Measurements from ENCODE around the gene C16orf95. TPM values are rescaled to one million over a fixed set of nuclear protein-coding genes. Genes with fewer than 3 reads are reported as not detected.

Gene C16orf95
- total RNA-seq, 1 donor = 4.0 TPM

- Histone ChIP-seq H2AFZ (ENCODE audit: low read length) (no peak overlapping the region), H3K27me3 (ENCODE audit: insufficient read depth, low read length) (no peaks in the 10 kb centered on the region), H3K36me3 (ENCODE audit: insufficient read depth, low read length) (peaks cover 44% of the 10 kb centered on the region), H3K4me2 (ENCODE audit: insufficient read depth, low read length) (no peak overlapping the region), H3K4me3 (ENCODE audit: insufficient read depth, low read length) (no peak overlapping the region), H3K27ac (ENCODE audit: low read depth, low read length) (no peak overlapping the region), H4K20me1 (ENCODE audit: insufficient read depth, low read length) (peaks cover 24% of the 10 kb centered on the region), H3K4me1 (ENCODE audit: insufficient read depth, low read length) (no peaks in the 10 kb centered on the region), H3K9me3 (ENCODE audit: low read depth, low read length) (no peaks in the 10 kb centered on the region), H3K79me2 (ENCODE audit: insufficient read depth, low read length) (no peaks in the 10 kb centered on the region)
- no peak for TF ChIP-seq CTCF (IDR thresholded peaks at IDR 0.05; ENCODE audit: extremely low read depth, low read depth, low read length)
- no peak for DNase-seq (ENCODE audit: insufficient read length, low spot score, missing footprints)
These were observed 13.0 kb upstream of the C16orf95 start for GRCh38 chr16:87330257-87330624.

- TF ChIP-seq CTCF (IDR thresholded peaks at IDR 0.05; ENCODE audit: extremely low read depth, low read depth, low read length) = no peak
- no peak overlapping the region for H2AFZ ChIP-seq (ENCODE audit: low read length)
These were observed 12.5 kb upstream of the C16orf95 start for GRCh38 chr16:87329436-87330256.

GRCh38 chr16:87328846-87329245 is 11.7 kb upstream of the C16orf95 start:
- Histone ChIP-seq H3K4me3 (ENCODE audit: insufficient read depth, low read length) (no peak overlapping the region), H3K27ac (ENCODE audit: low read depth, low read length) (no peak overlapping the region), H3K9me3 (ENCODE audit: low read depth, low read length) (no peaks in the 10 kb centered on the region), H3K4me2 (ENCODE audit: insufficient read depth, low read length) (no peak overlapping the region), H3K27me3 (ENCODE audit: insufficient read depth, low read length) (no peaks in the 10 kb centered on the region), H3K36me3 (ENCODE audit: insufficient read depth, low read length) (peaks cover 32% of the 10 kb centered on the region), H3K79me2 (ENCODE audit: insufficient read depth, low read length) (no peaks in the 10 kb centered on the region), H4K20me1 (ENCODE audit: insufficient read depth, low read length) (peaks cover 30% of the 10 kb centered on the region), H3K4me1 (ENCODE audit: insufficient read depth, low read length) (no peaks in the 10 kb centered on the region), H2AFZ (ENCODE audit: low read length) (no peak overlapping the region)
- DNase-seq (ENCODE audit: insufficient read length, low spot score, missing footprints) = peak; percentile 18
- TF ChIP-seq CTCF (IDR thresholded peaks at IDR 0.05; ENCODE audit: extremely low read depth, low read depth, low read length) = no peak

More at GRCh38 chr16:87329436-87330256, 12.5 kb upstream of the C16orf95 start:
- no peaks in the 10 kb centered on the region for H3K4me1 ChIP-seq (ENCODE audit: insufficient read depth, low read length)
- no peak overlapping the region for H3K4me2 ChIP-seq (ENCODE audit: insufficient read depth, low read length)
- H3K36me3 ChIP-seq (ENCODE audit: insufficient read depth, low read length) = peaks cover 38% of the 10 kb centered on the region
- no peaks in the 10 kb centered on the region for H3K79me2 ChIP-seq (ENCODE audit: insufficient read depth, low read length)
- no peak overlapping the region for H3K27ac ChIP-seq (ENCODE audit: low read depth, low read length)
- no peaks in the 10 kb centered on the region for H3K27me3 ChIP-seq (ENCODE audit: insufficient read depth, low read length)
- H3K4me3 ChIP-seq (ENCODE audit: insufficient read depth, low read length) = no peak overlapping the region
- DNase-seq (ENCODE audit: insufficient read length, low spot score, missing footprints) = peak; percentile 59
- peaks cover 30% of the 10 kb centered on the region for H4K20me1 ChIP-seq (ENCODE audit: insufficient read depth, low read length)
- H3K9me3 ChIP-seq (ENCODE audit: low read depth, low read length) = no peaks in the 10 kb centered on the region

GRCh38 chr16:87327798-87328495 is 10.8 kb upstream of the C16orf95 start:
- H2AFZ ChIP-seq (ENCODE audit: low read length) = no peak overlapping the region
- TF ChIP-seq CTCF (IDR thresholded peaks at IDR 0.05; ENCODE audit: extremely low read depth, low read depth, low read length) = no peak
- H3K36me3 ChIP-seq (ENCODE audit: insufficient read depth, low read length) = peaks cover 29% of the 10 kb centered on the region
- no peaks in the 10 kb centered on the region for H3K9me3 ChIP-seq (ENCODE audit: low read depth, low read length)
- H3K27ac ChIP-seq (ENCODE audit: low read depth, low read length) = no peak overlapping the region
- H3K27me3 ChIP-seq (ENCODE audit: insufficient read depth, low read length) = no peaks in the 10 kb centered on the region
- no peaks in the 10 kb centered on the region for H3K79me2 ChIP-seq (ENCODE audit: insufficient read depth, low read length)
- peak; percentile 64 for DNase-seq (ENCODE audit: insufficient read length, low spot score, missing footprints)
- no peak overlapping the region for H3K4me3 ChIP-seq (ENCODE audit: insufficient read depth, low read length)
- H4K20me1 ChIP-seq (ENCODE audit: insufficient read depth, low read length) = peaks cover 30% of the 10 kb centered on the region
- no peak overlapping the region for H3K4me2 ChIP-seq (ENCODE audit: insufficient read depth, low read length)
- no peaks in the 10 kb centered on the region for H3K4me1 ChIP-seq (ENCODE audit: insufficient read depth, low read length)

All from osteoblast (primary cell).